CD4-positive, alpha-beta T cell treated with Interleukin-2 at 100 ng/mL for 4 hours (primary cell): ENCODE measurements around the gene FOXJ1.
A peak's percentile ranks its signal among the peaks of the same experiment; 100 is the strongest.

ENCODE experiments used
- DNase-seq: peaks from one replicate; pipeline ENCODE4 v3.0.0-alpha.2; 2020; ENCODE audit warnings: low spot score

The FOXJ1 gene

DNA sequence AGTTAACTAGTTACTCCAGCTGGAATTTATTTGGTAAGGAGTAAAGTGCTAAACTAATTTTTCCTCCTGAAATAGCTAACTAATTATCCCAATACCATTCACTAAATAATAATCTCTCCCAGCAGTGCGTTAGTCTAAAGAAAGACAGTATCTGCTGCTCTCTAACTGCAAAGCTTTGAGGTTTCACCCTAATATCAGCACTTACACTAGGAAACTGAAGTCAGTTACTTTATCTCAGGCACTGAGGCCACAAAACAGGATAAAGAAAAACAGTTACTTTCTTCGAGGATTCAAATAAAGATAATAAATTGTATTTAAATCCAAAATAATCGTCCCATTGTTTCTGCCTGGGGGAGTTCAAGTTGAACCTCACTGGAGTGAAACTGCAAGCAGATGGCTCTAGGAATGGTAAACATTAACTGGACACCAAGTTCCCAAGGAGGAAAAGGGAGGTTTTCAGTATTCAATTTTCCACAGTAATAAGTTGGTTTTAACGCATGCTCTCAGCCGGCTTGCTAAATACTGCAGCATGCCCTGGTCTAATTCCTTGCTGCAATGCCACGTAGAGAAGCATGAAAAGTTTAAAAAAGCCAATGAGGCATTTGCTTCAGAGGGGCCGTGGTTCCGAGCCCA is 20.0 kb upstream of the FOXJ1 start:
- no peak for DNase-seq

DNA sequence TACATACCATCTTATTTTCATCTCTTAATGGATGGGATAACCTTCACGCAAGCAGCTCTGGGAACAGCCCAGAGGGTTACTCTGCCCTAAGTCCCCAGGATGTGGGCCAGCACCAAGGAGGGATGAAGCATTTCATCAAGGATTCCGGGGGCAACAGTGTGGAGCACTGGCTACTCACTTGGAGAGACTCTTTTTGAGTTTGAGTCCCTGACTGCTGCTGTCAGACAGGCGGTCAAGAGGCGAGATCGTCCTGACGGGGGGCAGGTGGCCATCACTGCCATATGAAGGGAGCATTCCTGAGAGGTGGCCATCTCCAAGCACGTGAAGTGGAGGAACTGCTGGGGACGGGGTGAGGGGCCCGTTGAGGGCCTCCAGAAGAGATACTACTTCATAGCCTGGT is 18.1 kb upstream of the FOXJ1 start:
- DNase-seq, result no peak

DNA sequence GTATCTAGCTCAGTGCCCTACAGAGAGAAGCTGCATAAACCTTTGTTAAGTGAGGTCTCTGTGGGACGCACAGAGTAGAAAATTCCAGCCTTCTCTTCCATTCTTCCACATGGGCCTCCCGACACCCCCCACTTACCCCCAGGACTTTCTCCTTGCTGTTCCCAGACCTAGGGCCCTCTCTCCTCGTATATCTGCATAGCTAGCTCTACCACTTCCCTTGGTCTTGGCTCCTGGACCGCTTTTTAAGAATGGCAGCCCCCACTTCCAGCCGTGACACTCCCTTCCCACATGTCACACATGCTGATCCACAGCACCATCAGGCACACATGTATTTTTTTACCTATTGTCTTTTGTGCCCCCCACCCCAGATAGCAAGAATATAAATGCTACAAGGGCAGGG is 16.7 kb upstream of the FOXJ1 start:
- no peak for DNase-seq

DNA sequence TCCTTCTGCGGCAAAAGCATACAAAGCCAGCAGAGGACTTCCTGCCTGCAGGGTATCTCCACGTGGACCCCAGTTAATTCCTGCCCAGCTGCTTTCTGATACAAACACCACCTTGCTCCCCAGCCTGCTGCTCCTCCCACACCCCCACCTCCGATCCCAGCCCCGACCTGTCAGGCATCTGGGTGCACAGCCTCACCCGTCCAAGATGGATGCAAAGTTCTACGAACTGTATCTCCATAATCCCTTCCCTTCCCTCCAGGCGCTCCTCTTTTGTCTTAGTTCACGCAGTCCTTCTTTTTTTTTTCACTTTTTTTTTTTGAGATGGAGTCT is 15.6 kb upstream of the FOXJ1 start:
- DNase-seq, result no peak

DNA sequence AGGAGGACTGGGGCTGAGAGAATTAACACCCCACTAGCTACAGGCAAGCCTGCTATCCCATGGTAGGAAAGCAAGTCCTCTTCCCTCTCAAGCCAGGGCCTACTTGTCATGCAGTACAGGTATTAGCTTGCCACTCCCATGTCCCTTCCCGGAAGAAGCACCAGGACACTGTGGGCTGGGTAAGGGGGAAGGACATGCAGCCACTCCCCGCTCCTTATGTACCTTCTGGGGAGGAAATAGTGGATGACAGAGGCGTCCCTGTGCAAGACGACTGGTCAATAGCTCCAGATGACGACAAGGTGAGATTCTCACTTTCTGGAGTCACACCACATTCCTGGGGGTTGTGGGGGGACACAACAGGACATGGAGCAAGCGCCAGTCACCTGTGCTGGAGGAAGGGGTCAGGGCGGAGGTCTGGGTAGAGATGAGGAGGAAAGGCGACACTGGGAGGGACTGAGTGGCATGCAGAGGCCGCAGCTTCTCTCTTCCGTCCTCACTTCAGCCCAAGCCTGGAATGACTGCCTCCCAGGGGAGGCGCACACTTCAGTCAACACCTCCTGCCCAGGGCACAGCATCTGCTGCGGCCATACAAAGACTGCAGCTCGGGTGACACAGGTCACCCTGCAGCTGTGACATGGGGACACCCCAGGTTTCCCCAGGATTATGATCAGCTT is 15.1 kb upstream of the FOXJ1 start:
- no peak for DNase-seq

DNA sequence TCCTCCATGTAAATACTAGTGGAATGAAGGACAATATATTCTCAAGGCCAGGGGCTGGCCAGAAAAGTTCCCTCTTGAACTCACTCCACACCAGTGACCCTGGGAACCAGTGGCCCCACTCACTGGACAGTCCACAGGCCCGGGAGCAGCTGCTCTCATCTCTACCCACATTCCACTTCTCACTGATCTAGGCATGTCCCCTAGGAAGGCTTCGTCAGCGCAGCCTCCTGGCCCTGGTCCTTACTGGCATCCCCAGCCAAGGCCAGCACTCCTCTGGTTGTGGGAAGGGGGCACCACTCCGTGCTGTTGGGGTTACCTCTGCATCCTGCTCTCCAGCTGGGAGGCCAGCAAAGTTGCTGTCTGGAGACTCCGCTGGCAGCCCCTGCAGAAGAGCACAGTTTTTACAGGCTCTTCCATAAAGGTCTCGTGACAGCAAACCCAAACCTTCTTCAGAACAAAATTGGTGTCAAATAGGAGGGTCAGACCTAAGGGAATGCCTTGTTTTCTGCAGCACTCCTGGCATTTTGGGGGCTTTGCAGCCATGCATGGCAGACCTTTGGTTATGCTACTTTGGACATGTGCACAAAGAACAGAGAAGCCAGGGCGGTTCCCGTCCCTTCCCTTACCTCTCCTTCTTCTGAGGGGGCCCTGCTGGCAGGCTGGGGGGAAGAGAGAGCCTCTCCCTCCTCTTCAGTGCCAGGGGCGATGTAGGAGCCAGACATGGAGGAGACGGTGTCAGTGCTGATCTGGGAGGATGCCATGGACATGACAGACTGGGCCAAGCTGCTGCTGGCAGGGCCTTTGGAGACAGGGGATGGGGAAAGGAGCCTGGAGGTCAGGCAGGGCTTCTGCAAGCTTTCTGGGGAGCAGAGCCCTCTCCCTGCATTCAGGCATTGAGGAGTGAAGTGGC is 14.1 kb upstream of the FOXJ1 start:
- no peak for DNase-seq

DNA sequence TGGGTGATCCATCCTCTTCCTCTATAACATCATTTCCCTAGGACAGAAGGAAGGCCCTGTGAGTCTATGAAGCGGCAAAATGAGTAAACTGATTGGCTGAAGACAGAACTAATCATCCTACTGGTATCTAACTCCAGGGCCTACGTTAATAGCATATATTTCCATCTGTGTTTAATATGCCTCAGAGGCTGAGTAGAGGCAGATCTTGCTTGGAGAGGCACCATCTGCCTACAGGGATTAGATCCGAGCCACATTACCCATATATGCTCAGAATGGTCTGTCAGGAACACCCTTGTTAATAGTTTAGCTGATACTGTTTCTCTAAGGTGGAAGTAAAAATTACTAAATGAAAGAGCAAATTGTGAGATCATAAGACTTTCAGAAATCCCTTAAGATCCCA is 13.2 kb upstream of the FOXJ1 start:
- DNase-seq, result no peak

DNA sequence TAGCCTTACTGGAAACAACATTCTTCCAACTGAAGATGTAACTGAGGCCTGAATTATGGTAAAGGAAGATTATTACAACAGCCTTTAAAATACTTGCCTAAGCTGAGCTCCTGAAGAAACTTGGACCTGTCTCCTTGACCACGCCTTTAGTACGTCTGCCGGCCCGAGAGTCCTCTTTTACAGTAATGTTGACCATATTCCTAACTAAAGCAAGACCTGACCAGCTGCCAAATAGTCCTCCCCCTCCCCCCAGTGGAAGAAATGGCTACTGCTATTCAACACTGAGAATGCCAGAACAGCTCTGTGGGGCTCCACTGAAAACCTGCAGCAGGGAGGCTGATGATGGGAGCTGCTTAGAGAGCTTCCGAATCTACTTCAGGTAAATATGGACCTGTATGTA is 12.6 kb upstream of the FOXJ1 start:
- no peak for DNase-seq

DNA sequence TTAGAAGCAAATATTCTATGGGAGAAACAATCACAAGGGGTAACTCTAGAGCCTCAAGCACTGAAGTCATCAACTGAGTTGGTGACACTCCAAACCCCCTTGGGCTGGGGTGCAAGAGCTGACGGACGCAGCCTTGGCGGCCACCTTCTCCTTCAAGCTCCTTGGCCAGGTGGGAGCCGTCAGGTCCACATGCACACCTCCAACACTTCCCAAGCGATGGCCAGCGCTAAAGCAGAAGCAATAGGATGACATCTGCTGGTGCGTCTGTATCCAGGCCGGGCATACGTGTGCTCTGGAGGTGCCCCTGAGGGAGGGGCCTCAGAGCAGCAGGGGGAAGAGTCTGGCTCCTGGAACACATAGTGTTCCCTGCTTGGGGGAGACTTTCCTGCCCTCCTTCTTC is 12.2 kb upstream of the FOXJ1 start:
- no peak for DNase-seq

DNA sequence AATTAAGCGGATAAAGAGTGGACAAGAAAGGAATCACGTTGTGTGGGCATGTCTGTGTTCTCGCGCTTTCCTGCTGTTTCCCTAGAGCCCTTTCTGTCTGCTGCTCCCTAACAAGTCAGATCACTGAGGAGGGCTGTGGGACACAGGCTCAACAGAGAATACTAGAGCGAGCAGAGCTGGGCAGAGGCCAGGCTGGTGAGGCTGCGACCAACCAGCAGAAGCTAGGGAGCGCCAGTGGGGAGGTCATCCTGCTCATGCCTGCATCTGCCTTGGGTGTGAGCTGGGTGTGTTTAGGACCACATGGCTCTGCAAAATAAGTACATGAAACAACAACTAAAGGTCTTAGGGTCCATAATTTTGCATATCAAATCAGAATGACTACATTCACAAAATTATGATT is 11.5 kb upstream of the FOXJ1 start:
- DNase-seq, result no peak

DNA sequence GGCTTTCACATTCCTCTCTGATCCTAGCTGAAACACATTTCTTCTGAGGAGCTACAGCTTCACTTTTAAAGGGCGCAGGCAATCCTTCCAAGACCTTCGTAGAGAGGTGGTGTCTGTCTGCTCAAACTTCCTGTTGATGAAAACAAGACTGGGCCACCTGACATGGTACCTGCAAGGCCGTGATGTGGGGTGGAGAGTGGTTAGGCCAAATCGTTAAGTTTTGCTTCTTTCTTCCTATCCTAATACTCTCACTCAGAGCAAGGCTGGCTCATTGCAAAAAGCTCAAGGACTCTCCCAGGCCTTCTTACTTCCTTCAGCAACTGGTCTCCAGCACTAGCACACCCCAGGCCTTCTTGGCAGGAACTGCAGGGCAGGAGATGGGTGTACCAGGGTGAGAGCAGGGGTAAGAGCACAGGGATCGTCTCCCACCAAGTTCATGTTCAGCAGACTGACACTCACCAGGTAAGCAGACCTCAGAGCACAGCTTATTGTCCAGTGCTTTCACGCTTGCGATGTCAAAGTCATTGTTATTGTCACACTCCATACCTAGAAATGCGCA is 10.9 kb upstream of the FOXJ1 start:
- DNase-seq, result peak; percentile 47

DNA sequence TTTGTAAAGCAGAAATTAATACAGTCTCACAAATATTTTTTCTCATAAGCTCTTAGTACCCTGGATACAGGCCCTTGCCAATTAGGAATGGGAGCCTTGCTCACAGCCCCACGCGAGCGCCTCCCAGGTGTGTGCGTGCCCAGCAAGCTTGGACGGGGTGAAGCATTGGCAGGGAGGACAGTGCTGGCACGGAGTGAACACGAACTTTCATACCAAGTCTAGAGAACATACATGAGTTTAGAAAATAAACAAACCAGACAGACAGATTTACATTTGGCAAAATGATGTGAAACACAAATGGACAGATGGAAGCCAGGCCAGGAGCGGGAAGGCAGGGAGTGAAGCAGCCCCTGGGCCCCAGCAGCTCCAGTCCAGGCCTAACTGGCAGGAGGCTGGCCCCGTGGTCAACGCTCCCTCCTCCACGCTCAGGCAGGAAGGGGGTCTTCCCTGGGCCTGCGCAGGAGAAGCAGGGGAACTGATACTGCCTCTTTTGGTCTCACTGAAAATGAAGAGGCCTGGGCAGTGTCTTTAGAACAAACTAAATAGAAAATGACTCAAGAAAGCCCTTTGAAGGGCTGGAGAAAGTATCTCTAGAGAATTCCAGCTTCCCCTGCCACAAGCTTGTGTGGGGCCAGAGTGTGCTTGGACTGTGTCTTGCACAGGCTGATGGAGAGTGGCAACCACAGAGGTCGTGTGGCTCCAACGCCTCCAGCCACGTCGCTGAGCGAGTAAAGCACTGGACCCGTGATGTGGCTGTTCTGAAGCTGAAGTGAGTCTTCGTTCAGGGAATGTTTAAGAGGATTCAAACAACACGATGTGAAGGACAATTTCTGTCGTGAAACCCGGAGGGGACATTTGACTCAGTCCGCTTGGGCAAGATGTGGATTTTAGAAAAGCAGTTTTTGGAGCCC is 9.9 kb upstream of the FOXJ1 start:
- no peak for DNase-seq

DNA sequence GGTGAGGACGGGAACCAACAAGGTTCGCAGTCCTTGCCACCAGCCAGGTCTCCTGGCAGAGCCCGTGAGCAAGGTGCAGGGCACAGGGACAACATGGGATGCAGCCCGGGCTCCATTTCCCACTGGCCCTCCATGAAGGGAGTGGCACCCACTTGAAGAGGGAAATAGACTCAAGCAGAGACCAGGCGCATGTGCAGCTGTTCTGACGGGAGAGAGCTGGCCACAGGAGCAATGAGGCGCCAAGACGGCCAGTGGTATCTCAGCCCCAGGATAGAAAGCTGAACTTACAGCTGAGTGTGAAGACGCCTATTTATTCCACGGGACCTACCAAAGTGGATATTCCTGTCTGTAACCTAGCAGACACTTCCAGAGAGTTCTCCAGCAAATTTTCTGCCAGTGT is 8.2 kb upstream of the FOXJ1 start:
- DNase-seq, result no peak

DNA sequence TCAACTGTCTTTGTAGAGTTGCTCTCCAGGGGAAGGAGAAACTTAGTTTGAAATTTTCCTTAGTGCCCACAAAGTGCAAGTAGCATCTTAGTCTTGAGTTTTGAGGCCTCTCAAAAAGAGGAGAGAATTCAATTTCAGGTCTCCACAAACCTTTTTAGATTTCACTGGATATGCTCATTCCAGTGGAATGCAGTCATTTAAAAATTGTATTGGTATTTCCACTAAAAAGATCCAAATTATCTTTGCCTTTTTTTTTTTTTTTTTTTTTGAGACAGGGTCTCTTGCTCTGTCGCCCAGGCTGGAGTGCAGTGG is 6.9 kb upstream of the FOXJ1 start:
- DNase-seq, result no peak

DNA sequence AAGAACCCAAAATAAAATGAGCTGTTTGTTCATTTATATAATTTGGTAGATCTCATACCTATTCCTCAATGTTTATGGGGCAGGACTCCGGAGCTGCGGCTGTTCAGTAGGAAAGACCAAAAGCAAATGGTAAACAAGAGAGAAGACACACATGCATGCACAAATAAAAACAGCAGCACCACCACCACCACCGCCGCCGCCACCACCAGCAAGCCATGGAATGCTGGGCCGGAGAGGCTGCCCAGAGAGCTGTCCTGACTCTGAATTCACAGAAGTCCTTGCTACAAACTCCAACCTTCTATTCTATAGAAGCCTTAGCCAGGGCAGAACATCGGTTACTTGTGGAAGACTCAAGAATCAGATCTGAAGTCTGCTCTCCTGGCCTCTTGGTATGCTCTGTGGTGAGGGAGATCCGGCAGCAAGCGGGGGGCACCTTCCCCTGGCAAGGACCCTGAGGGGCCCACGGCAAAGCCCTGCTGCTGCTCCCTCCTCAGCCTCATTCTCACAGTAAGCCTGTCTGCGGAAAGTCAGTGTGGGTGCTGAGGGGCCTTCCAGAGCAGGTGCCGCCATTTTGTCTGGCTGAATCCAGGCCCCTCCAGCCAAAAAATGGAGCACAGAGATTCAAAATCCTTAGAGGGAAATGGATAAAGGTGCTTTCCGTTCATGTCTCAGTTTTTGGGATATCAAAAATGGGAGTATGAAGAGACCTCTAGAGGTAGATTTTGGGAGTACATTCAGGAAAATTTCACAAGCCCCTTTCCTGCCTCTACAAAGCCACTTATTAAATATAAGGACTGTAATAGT is 6.4 kb upstream of the FOXJ1 start:
- DNase-seq, result no peak

DNA sequence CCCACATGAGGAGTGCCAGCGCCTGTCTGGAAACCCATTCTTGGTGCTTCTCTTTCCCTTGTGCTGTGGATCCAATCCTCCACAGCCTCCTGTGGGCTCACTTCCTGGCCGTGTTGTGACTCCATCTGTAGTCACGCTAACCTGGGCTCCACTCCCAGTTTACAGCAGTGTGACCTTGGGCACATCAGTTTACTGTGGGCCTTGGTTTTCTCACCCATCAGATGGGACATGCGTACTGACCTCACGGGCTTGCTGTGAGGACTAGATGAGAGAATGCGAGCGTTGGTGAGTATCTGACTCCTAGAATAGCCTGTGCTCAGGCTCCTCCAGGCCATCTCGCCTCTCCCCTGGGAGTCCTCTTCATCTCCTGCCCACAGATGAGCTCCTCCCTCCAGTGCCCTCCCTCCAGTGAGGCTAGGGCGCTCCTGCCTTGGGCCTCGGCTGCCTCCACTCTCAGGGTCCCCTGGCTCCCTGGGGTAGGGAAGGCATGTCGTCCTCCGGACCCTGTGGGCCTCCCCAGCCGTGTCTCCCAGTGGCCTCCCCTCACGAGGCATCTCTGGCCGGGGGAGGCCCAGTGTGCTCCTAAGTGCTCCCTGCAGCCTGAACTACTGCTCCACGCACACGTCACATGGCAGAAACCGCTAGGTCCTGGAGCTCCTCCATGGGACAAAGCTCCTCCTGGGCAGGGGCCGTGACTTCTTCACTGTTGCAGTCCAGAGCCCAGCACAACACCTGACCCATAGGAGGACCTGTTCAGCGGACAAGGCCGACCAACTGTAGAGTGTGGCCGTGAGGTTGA is 5.2 kb upstream of the FOXJ1 start:
- peak; percentile 15 for DNase-seq

DNA sequence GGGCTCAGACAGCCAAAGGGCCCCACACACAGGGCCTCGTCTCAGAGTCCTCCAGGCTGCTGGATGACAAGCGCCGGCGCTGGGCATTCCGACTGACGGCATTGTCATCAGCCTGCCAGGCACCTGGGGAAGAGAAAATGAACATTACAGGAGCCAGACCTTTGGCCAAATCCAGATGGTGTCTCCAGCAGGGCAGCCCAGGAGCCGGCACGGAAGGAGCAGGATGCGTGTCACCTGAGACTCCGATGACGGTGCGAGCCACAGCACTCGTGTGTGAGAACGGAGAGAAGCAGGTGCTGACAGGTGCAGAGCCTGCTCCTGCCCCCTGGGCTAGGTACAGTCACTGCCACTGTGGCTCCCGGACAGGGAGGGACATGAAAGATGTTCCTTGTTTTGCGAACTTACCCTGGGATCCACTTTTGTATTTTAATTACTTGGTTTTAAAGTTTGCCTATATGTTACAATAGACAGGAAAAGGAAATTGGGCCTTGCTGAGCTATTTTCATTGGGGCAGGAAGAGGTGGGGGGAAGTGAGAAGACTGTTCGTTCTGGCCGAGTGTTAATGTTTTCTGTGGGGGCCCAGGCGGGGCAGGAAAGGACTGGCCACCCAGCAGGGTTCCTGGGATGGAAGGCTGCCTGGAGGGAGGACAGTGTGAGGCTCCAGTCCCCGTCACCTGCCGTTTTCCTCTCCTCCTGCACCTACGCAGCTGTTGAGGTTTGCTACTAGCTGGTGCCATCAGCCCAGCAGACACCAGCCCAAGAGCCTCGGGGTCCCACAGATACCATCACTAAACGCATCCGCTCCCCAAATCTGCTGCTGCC is 4.4 kb upstream of the FOXJ1 start:
- DNase-seq, result peak; percentile 56

DNA sequence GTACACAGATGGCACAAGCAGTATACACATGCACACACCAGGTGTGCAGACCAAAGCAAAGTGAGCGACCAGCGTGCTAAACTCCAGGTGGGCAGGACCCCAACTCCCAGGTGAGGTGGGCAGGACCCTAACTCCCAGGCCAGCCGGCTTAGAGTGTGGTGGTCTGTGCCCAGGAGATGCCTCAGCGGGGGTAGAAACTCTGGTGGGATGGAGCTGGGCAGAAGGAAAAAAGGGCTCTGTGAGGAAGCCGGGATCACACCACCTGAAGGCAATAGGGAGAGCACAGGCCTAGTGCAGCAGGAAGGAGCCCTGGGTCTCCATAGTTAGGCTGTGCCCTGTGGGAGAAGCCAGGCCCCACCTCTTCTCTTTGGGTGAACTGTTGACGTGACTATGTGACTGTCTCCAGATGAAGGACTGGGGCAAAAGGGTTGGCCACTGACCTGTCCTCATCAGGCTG is 1.6 kb upstream of the FOXJ1 start:
- no peak for DNase-seq

DNA sequence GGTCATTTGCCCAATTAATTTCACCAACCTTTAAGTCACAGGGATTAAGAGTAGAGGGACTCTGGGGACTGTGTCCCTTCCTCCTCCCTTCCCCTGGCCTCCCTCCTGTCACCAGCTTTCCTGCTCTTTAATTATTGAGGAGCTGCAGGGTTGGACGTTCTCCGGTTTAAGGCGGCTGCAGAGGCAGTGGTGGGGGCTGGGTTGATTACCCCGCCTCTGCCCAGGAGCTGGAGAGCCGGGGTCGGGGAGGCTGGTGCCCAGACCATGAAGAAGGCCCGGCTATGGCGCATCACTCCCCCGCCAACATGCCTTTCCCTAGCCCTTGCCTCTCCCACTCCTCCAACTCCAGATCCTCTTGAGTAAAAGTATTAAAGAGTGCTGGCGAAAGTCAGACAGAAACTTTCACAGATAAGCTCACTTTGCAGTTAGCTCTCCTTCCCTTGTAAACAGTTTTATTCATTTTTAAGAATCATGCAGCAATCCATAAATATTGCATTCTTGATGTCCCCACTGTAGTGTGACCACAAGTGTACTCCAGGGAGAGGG is 1.1 kb upstream of the FOXJ1 start:
- DNase-seq, result no peak
